GM13976 (cell line): ENCODE results near the gene USP34.
A peak's percentile ranks its signal among the peaks of the same experiment; 100 is the strongest.

ENCODE experiments used
- DNase-seq: peaks from one replicate; pipeline ENCODE4 v3.0.0; 2012; ENCODE audit warnings: low spot score
- CTCF ChIP-seq: IDR thresholded peaks from 2 replicates; pipeline ENCODE4 v1.5.1; 2012; ENCODE audit warnings: borderline replicate concordance, mild to moderate bottlenecking; ENCODE audit not compliant: insufficient read depth; ENCODE audit errors: extremely low read depth, missing control alignments, control extremely low read depth
- in situ Hi-C: fragments of 300-500 bp; cut with MboI; formaldehyde crosslinking; loops from one replicate; pipeline ENCODE4 v1.12.0; 2022; ENCODE audit warnings: low sequenced_read_pairs, mixed read lengths, inconsistent platforms; ENCODE audit not compliant: unreplicated experiment

Gene USP34

GRCh38 chr2:61371027-61371426 lies 99.9 kb downstream of the USP34 start:
- no peak for TF ChIP-seq CTCF
- DNase-seq = no peak
- in situ Hi-C loops = no loop called here

GRCh38 chr2:61368687-61369665 lies 101.9 kb downstream of the USP34 start:
- no peak for TF ChIP-seq CTCF
- in situ Hi-C loops = no loop called here
- DNase-seq = peak; percentile 23

GRCh38 chr2:61367177-61367576 lies 103.7 kb downstream of the USP34 start:
- TF ChIP-seq CTCF = no peak
- no peak for DNase-seq
- in situ Hi-C loops = no loop called here

GRCh38 chr2:61363580-61363979 lies 107.3 kb downstream of the USP34 start:
- in situ Hi-C loops = no loop called here
- TF ChIP-seq CTCF = no peak
- DNase-seq = no peak

- in situ Hi-C loops = no loop called here
Measured at GRCh38 chr2:61362873-61363272, 108.0 kb downstream of the USP34 start.

GRCh38 chr2:61361068-61361467 lies 109.8 kb downstream of the USP34 start:
- no peak for DNase-seq
- in situ Hi-C loops = no loop called here
- TF ChIP-seq CTCF = no peak

More at GRCh38 chr2:61362873-61363272, 108.0 kb downstream of the USP34 start:
- DNase-seq = no peak
- TF ChIP-seq CTCF = no peak
